C4-2B (cell line): ENCODE results near the gene PRR7.

Experiments
- ZFX ChIP-seq: fragments of 450-650 bp; IDR thresholded peaks from 2 replicates; pipeline ENCODE4 v1.6.1; 2017
- TF ChIP-seq, protein P1 (sequence below): fragments of 450-650 bp; conservative IDR thresholded peaks from 2 replicates; pipeline ENCODE4 v1.5.1; 2017; ENCODE audit warnings: mild to moderate bottlenecking

DNA sequence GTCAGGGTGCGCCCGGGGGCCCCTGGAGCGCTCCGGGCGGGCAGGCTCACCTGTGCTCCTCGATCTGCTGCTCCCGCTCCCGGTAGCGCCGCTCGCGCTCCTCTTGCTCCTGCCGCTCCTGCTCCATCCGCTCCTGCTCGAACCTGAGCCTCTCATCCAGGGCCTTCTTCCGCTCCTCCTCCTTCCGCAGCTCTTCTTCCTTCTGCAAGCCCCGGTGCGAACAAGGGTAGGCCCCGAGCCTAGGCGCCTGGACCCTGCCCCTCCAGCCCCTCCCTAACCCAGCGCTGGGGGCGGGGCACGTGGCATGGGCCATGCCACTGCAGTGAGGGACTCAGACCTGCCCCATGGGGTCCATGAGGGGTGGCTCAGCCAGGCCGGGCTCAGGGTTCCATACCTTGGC is 20.2 kb downstream of the PRR7 start:
- TF ChIP-seq, protein P1, sequence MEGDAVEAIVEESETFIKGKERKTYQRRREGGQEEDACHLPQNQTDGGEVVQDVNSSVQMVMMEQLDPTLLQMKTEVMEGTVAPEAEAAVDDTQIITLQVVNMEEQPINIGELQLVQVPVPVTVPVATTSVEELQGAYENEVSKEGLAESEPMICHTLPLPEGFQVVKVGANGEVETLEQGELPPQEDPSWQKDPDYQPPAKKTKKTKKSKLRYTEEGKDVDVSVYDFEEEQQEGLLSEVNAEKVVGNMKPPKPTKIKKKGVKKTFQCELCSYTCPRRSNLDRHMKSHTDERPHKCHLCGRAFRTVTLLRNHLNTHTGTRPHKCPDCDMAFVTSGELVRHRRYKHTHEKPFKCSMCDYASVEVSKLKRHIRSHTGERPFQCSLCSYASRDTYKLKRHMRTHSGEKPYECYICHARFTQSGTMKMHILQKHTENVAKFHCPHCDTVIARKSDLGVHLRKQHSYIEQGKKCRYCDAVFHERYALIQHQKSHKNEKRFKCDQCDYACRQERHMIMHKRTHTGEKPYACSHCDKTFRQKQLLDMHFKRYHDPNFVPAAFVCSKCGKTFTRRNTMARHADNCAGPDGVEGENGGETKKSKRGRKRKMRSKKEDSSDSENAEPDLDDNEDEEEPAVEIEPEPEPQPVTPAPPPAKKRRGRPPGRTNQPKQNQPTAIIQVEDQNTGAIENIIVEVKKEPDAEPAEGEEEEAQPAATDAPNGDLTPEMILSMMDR = no peak
- TF ChIP-seq ZFX = no peak
